Prostate gland (tissue), 2 donors: ENCODE data around the gene CTNNAL1.

Experiments
- CTCF ChIP-seq, 4 experiments: fragments of 200-600 bp in 2 of 4; fragments of 450-650 bp in 2 of 4; sonication (generic) in 2 of 4; IDR thresholded peaks; 1 replicate in 3 of 4; 2 replicates in 1 of 4; pipeline ENCODE4 v1.5.1; 2016 to 2019; ENCODE audit warnings: antibody characterized with exemption in 4 of 4, mild to moderate bottlenecking in 2 of 4, moderate library complexity in 2 of 4
- POLR2A ChIP-seq: fragments of 450-650 bp; IDR thresholded peaks from one replicate; pipeline ENCODE4 v1.6.1; 2016; ENCODE audit warnings: antibody characterized with exemption, mild to moderate bottlenecking
- POLR2AphosphoS5 ChIP-seq: sonication (generic); formaldehyde crosslinking; IDR thresholded peaks from one replicate; pipeline ENCODE4 v1.6.1; 2017; ENCODE audit warnings: antibody characterized with exemption

GRCh38 chr9:108905494-108905893, 107.8 kb downstream of the CTNNAL1 start:
- TF ChIP-seq CTCF (IDR thresholded peaks at IDR 0.05) (no peak), POLR2AphosphoS5 (no peak), POLR2A (no peak)
